NCI-H2227 treated with DMSO at 0.1 percent for 48 hours (cell line): ENCODE measurements around the gene CD200.
"Not testable (repeated sequence)": the region's sequence is repeated elsewhere in the genome, so short reads cannot be mapped to it uniquely, and the experiment has no call there.

Experiments used
- DNase-seq: peaks from one replicate; lab custom pipeline; 2025; lab: John Stamatoyannopoulos, UW

CD200 gene

DNA sequence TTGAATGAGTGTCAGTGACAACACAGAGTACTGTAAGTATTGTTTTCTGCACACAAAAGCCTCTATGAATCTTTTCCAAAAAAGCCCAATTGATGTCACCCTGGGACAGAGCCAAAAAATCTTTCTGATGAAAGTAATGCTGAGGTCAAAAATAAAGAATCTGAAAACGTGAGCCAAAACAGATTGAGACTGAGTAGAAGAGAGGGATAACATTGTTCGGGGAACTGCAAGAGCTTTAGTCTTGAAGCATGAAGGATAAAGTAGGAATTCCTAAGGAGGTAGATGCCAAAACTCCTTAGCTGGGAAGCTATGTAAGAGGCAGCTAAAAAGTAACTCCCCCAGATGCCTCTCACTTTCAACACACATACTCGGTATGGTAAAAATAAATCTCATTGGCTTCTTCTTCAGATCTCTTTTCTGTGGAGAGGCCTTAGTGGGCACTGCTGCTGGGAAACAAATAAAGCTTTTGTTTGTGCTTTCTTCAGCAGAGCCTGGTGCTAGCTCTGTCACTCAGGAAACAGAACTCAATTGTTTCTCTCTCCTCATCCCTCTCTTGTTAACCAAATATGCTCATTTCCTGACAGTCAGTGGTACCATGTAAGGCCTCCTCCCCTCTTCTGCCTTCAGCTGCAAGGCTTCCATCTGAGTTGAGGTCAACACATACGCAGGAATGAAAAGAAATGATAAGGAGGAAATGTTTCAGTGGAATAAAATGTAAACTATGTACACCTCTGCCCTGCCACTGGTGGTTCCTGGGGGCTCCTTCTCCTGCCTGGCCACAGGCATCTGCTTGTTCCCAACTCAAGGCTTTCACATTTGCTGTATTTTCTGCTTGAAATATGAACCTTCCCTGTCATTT is 58.1 kb downstream of the CD200 start:
- DNase-seq: no peak

DNA sequence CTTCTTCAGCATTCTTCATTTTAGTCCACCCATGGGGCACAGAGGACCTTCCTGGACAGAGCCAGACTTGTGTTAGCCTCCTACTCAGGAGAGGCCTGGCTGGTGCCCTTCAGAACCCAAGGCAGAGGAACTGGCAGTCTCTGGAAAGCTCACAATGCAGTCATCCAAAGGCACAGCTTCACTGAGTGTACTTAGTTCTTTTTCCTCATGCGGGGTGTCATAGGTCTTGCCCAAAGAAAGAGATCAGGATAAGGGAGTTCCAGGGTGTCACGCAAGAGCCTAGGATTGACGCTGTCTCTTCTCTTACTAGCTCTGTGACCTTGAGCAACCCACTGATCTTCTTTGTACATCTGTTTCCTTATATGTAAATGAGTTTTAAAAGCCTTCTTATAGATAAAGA is 58.7 kb downstream of the CD200 start:
- no peak for DNase-seq

GRCh38 chr3:112392393-112393359 is 59.7 kb downstream of the CD200 start:
- no peak for DNase-seq

GRCh38 chr3:112393360-112393728 is 60.4 kb downstream of the CD200 start:
- DNase-seq: no peak

DNA sequence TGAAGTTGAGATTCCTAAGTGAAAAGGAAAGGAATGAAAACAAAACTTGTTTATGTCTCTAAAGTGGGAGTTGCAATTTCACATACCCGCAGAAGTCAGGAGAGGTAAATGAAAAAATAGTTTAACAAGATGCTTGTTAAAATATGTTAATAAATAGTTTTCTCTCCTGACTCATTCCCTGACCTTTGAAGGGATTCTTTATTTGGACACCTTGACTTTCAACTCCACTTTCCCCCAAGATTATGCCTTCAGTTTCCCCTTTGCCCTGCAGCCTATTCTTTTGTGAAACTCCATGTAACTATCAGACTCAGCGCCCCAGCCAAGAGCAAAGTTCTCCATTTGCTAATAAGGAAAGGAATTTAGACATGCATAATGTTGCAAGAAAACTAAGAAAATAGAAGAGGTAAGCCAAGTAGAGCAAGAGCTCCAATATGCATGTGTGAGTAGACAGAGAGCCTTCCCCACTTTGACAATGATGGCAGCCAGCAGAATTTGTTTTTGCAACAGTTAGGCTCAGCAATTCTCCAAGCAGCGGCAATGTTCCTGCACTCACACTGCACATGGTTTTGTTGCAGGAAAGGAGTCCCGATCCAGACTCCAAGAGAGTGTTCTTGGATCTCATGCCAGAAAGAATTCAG is 61.2 kb downstream of the CD200 start:
- DNase-seq: no peak

DNA sequence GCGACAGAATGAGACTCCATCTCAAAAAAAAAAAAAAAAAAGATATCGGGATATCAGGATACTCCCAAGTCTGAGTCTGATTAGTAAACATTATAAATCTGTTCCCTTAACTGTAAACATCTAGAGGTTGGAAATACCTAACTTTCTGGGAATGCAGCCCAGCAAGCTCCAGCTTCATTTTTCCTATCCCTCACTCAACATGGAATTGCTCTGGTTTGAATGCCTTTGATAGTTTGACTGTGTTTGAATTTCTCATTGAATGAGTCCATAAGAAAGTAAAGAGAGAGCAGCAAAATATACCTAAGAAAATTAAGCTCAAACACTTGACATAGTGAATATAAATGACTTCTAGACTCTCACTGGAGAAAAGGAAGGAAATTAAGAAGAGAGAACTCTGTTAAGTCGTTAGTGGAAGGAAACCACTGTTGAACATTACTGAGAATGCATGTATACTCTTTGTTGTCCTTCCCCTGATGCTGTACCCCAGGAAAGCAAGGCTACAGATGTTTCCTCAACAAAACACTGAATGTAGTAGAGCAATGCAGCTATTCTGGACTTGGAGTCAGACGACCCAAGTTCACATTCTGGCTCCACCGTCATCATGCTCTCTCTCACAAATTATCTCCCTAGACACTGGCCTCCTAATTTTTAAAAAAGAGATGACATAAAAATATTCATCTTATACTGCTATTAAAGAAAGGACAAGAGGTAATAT is 62.4 kb downstream of the CD200 start:
- DNase-seq: no peak

DNA sequence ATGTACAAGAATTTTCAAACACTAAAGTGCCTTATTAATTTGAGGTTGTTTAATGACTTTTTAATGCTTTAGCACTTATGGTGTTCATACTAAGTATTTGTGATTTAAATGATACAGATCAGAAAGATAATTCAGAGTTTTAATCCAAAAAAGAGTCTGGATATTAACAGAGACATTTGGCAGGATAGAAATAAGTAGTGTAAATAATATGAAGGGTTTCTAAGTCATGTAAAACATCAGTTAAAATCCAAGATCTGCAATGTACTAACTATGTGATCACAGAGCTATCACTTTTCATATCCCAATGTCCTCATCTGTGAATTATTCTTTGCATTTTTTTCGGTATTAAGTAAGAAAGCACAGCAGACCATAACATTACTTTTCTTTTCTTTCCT is 62.9 kb downstream of the CD200 start:
- no peak for DNase-seq

- no peak for DNase-seq
These were observed 64.6 kb downstream of the CD200 start for GRCh38 chr3:112397556-112397955.

DNA sequence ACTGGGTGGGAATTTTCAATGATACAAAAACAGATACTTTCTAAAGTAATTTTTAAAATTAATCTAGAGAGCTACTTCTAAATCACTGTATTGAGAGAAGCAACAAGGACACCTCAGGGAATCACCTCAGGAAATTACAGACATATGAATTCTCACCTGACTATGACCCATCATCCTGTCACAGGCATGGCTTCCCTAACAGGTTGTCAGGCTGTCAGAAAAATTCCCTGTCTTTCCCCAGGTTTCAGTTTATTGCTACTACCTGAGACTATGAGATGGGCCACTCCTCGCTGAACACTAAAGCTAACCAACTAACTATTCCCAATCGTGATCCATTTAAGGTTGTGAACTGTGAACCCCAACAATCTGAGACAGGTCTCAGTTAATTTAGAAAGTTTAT is 66.1 kb downstream of the CD200 start:
- DNase-seq: no peak

DNA sequence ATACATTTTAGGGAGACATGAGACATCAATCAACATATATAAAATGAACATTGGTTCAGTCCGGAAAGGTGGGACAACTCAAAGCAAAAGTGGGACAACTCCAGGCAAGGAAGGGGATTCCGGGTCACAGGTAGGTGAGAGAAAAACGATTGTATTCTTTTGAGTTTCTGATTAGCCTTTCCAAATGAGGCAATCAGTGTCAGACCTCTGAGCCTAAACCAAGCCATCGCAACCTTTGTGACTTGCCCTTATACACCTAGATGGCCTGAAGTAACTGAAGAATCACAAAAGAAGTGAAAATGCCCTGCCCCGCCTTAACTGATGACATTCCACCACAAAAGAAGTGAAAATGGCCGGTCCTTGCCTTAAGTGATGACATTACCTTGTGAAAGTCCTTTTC is 66.6 kb downstream of the CD200 start:
- DNase-seq: not testable (repeated sequence)

DNA sequence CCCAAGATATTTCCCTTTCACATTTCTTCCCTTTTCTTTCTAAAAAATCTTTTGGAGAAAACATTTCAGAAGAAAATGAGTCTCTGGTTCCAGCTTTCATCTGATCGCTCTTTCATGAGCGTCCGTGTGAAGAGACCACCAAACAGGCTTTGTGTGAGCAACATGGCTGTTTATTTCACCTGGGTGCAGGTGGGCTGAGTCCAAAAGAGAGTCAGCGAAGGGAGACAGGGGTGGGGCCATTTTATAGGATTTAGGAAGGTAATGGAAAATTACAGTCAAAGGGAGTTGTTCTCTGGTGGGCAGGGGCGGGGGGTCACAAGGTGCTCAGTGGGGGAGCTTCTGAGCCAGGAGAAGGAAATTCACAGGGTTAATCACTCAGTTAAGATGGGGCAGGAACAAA is 67.4 kb downstream of the CD200 start:
- not testable (repeated sequence) for DNase-seq

GRCh38 chr3:112401617-112402016 is 68.7 kb downstream of the CD200 start:
- no peak for DNase-seq

GRCh38 chr3:112403103-112403502 is 70.1 kb downstream of the CD200 start:
- no peak for DNase-seq

- DNase-seq: not testable (repeated sequence)
These were observed 72.1 kb downstream of the CD200 start for GRCh38 chr3:112404924-112405549.

DNA sequence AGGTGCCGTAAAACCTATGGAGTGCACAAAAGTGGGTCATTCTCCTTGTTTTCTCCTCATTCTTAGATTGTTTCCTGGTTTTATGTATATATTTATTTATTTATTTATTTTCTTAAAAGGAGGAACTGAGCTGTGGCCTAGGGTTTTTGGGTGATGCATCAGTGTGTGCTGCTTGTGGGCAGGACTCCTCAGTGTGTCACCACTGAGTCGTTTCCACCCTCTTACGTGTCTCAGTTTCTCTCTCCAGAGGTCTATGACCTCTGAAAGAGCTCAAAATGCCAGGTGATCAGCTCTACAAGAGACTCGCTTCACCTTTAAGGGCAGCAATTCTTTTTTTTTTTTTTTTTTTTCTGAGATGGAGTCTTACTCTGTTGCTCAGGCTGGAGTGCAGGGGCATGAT is 72.9 kb downstream of the CD200 start:
- DNase-seq: no peak

GRCh38 chr3:112407214-112407887 is 74.4 kb downstream of the CD200 start:
- DNase-seq: no peak

GRCh38 chr3:112407888-112408702 is 75.1 kb downstream of the CD200 start:
- no peak for DNase-seq

GRCh38 chr3:112409041-112409440 is 76.1 kb downstream of the CD200 start:
- DNase-seq: no peak

GRCh38 chr3:112411425-112411824 is 78.5 kb downstream of the CD200 start:
- DNase-seq: no peak
